ENCODE data around the gene KLHL26.

The KLHL26 gene

GRCh38 chr19:18644196-18645034, 7.6 kb downstream of the KLHL26 start:
- DNase-seq (ENCODE audit: low read depth, low spot score) = no peak
- H3K27ac ChIP-seq = no peak overlapping the region

GRCh38 chr19:18645035-18645511, 8.2 kb downstream of the KLHL26 start:
- DNase-seq (ENCODE audit: low read depth, low spot score) = no peak
- no peak overlapping the region for H3K27ac ChIP-seq

- no peak overlapping the region for H3K27ac ChIP-seq
- DNase-seq (ENCODE audit: low read depth, low spot score) = no peak
Measured at GRCh38 chr19:18646535-18647370, 9.9 kb downstream of the KLHL26 start.

- DNase-seq (ENCODE audit: low read depth, low spot score) = no peak
- H3K27ac ChIP-seq = no peak overlapping the region
Measured at GRCh38 chr19:18647371-18647767, 10.5 kb downstream of the KLHL26 start.

GRCh38 chr19:18647807-18648206, 11.0 kb downstream of the KLHL26 start:
- no peak overlapping the region for H3K27ac ChIP-seq
- no peak for DNase-seq (ENCODE audit: low read depth, low spot score)

- H3K27ac ChIP-seq = no peak overlapping the region
- no peak for DNase-seq (ENCODE audit: low read depth, low spot score)
Measured at GRCh38 chr19:18648973-18649315, 12.1 kb downstream of the KLHL26 start.

GRCh38 chr19:18649371-18650020, 12.7 kb downstream of the KLHL26 start:
- no peak for DNase-seq (ENCODE audit: low read depth, low spot score)
- no peak overlapping the region for H3K27ac ChIP-seq

- DNase-seq (ENCODE audit: low read depth, low spot score) = no peak
- H3K27ac ChIP-seq = no peak overlapping the region
Measured at GRCh38 chr19:18650021-18650390, 13.2 kb downstream of the KLHL26 start.

- DNase-seq (ENCODE audit: low read depth, low spot score) = no peak
- no peak overlapping the region for H3K27ac ChIP-seq
Measured at GRCh38 chr19:18650468-18651041, 13.7 kb downstream of the KLHL26 start.

GRCh38 chr19:18651300-18651699, 14.5 kb downstream of the KLHL26 start:
- no peak for DNase-seq (ENCODE audit: low read depth, low spot score)
- no peak overlapping the region for H3K27ac ChIP-seq

- no peak for DNase-seq (ENCODE audit: low read depth, low spot score)
- H3K27ac ChIP-seq = no peak overlapping the region
Measured at GRCh38 chr19:18651733-18652132, 14.9 kb downstream of the KLHL26 start.

- no peak for DNase-seq (ENCODE audit: low read depth, low spot score)
- no peak overlapping the region for H3K27ac ChIP-seq
Measured at GRCh38 chr19:18653853-18654252, 17.0 kb downstream of the KLHL26 start.

GRCh38 chr19:18654469-18654868, 17.6 kb downstream of the KLHL26 start:
- DNase-seq (ENCODE audit: low read depth, low spot score) = no peak
- no peak overlapping the region for H3K27ac ChIP-seq

- no peak for DNase-seq (ENCODE audit: low read depth, low spot score)
Measured at GRCh38 chr19:18655173-18655844, 18.5 kb downstream of the KLHL26 start.

GRCh38 chr19:18656337-18657086, 19.7 kb downstream of the KLHL26 start:
- DNase-seq (ENCODE audit: low read depth, low spot score) = no peak
- H3K27ac ChIP-seq = no peak overlapping the region

More at GRCh38 chr19:18655173-18655844, 18.5 kb downstream of the KLHL26 start:
- H3K27ac ChIP-seq = no peak overlapping the region

GRCh38 chr19:18657590-18658365, 20.9 kb downstream of the KLHL26 start:
- H3K27ac ChIP-seq = no peak overlapping the region
- DNase-seq (ENCODE audit: low read depth, low spot score) = no peak

GRCh38 chr19:18658366-18658855, 21.6 kb downstream of the KLHL26 start:
- H3K27ac ChIP-seq = no peak overlapping the region
- no peak for DNase-seq (ENCODE audit: low read depth, low spot score)

- no peak for DNase-seq (ENCODE audit: low read depth, low spot score)
- no peak overlapping the region for H3K27ac ChIP-seq
Measured at GRCh38 chr19:18659281-18660050, 22.6 kb downstream of the KLHL26 start.

All from epithelial cell of prostate (primary cell).